Neural crest cell (in vitro differentiated cells): ENCODE data around the gene PSMC3. TPM values are rescaled to one million over a fixed set of nuclear protein-coding genes. Genes with fewer than 3 reads are reported as not detected.

ENCODE experiments used
- DNase-seq: peaks from one replicate; pipeline ENCODE4 v3.0.0; 2021; ENCODE audit warnings: low read depth, mixed read lengths, low spot score
- H3K27ac Mint-ChIP-seq: one replicate; pipeline ENCODE4 v1.8.0; 2021; ENCODE audit warnings: mild to moderate bottlenecking, mixed read lengths; ENCODE audit not compliant: unreplicated experiment
- H3K27me3 Mint-ChIP-seq: 2 replicates; pipeline ENCODE4 v1.8.0; 2021; ENCODE audit warnings: low read depth, mild to moderate bottlenecking, mixed read lengths
- H3K36me3 Mint-ChIP-seq: 2 replicates; pipeline ENCODE4 v1.8.0; 2021; ENCODE audit warnings: low read depth, mild to moderate bottlenecking, mixed read lengths
- H3K4me1 Mint-ChIP-seq: 2 replicates; pipeline ENCODE4 v1.8.0; 2021; ENCODE audit warnings: mixed read lengths
- H3K4me3 Mint-ChIP-seq: one replicate; pipeline ENCODE4 v1.8.0; 2021; ENCODE audit warnings: mild to moderate bottlenecking, mixed read lengths
- H3K9me3 Mint-ChIP-seq: 2 replicates; pipeline ENCODE4 v1.8.0; 2021; ENCODE audit warnings: mixed read lengths
- total RNA-seq: library from RNA; stranded (reverse); gene quantifications from 2 replicates; pipeline ENCODE4 v1.2.1, GENCODE V29; 2021
- TF ChIP-seq, protein P1 (sequence below): fragments of 200-600 bp; sonication (generic); conservative IDR thresholded peaks from 2 replicates; pipeline ENCODE4 v1.5.0; 2021; ENCODE audit warnings: antibody characterized with exemption, mild to moderate bottlenecking

Gene PSMC3
- total RNA-seq, 1 donor from 2014 or later: 197 TPM

DNA sequence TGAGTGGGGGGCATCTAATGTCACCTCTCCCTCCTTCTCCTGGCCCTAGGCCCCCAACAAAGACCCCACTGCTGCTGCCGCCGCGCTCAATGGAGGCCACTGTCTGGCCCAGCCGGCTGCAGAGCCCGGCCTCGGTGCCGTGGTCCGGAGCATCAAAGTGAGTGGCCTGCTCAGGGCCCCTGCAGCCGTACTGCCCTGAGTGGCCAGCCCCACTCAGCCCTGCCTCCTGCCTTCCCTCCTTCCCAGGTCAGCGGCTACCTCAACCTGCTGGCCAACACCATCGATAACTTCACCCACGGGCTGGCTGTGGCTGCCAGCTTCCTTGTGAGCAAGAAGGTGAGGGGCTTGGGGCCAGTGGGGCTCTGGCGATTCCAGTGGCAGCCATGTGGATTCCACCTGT, 12.9 kb downstream of the PSMC3 start:
- peak overlapping the region; percentile 73 for H3K4me3 Mint-ChIP-seq
- TF ChIP-seq, protein P1, sequence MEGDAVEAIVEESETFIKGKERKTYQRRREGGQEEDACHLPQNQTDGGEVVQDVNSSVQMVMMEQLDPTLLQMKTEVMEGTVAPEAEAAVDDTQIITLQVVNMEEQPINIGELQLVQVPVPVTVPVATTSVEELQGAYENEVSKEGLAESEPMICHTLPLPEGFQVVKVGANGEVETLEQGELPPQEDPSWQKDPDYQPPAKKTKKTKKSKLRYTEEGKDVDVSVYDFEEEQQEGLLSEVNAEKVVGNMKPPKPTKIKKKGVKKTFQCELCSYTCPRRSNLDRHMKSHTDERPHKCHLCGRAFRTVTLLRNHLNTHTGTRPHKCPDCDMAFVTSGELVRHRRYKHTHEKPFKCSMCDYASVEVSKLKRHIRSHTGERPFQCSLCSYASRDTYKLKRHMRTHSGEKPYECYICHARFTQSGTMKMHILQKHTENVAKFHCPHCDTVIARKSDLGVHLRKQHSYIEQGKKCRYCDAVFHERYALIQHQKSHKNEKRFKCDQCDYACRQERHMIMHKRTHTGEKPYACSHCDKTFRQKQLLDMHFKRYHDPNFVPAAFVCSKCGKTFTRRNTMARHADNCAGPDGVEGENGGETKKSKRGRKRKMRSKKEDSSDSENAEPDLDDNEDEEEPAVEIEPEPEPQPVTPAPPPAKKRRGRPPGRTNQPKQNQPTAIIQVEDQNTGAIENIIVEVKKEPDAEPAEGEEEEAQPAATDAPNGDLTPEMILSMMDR: no peak
- no peak for DNase-seq
- peaks cover 7% of the 10 kb centered on the region for H3K4me1 Mint-ChIP-seq
- H3K27ac Mint-ChIP-seq: no peak overlapping the region
- peaks cover 6% of the 10 kb centered on the region for H3K36me3 Mint-ChIP-seq
- no peaks in the 10 kb centered on the region for H3K9me3 Mint-ChIP-seq
- no peaks in the 10 kb centered on the region for H3K27me3 Mint-ChIP-seq

DNA sequence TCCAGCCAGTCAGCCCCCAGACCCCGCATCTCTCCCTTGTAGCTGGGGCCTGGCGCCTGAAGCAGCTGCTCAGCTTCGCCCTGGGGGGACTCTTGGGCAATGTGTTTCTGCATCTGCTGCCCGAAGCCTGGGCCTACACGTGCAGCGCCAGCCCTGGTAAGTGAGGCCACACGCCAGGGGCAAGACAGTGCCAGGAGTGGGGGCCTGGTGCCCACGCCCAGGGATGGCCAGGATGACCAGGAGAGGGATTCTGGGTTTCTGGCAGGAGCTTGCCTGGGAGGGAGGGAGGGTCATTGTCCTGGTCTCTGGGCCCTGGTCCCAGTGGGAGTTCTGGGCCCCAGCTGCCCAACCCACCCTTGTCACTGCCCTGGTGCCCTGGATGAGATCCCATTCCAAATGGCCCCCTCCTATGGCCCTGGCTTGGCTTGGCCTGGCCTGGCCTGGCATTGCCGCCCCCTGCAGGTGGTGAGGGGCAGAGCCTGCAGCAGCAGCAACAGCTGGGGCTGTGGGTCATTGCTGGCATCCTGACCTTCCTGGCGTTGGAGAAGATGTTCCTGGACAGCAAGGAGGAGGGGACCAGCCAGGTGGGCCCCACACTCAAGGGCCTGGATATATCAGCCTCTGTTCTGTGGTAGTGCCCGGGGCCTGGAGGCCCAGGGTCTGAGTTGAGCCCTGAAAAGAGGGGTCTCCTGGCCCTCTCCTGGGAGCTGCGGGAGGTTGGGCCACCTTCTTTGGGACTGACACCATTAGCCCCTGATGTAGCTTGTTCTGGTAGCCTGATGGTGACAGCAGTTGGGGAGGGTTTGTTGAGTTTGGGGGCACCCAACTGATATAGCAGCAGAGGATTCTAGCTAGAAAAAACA, 14.1 kb downstream of the PSMC3 start:
- peaks cover 15% of the 10 kb centered on the region for H3K4me1 Mint-ChIP-seq
- peak; percentile 75 for DNase-seq
- TF ChIP-seq, protein P1: peak; percentile 77
- peak overlapping the region; percentile 68 for H3K4me3 Mint-ChIP-seq
- H3K9me3 Mint-ChIP-seq: no peaks in the 10 kb centered on the region
- peaks cover 6% of the 10 kb centered on the region for H3K36me3 Mint-ChIP-seq
- no peaks in the 10 kb centered on the region for H3K27me3 Mint-ChIP-seq
- no peak overlapping the region for H3K27ac Mint-ChIP-seq

DNA sequence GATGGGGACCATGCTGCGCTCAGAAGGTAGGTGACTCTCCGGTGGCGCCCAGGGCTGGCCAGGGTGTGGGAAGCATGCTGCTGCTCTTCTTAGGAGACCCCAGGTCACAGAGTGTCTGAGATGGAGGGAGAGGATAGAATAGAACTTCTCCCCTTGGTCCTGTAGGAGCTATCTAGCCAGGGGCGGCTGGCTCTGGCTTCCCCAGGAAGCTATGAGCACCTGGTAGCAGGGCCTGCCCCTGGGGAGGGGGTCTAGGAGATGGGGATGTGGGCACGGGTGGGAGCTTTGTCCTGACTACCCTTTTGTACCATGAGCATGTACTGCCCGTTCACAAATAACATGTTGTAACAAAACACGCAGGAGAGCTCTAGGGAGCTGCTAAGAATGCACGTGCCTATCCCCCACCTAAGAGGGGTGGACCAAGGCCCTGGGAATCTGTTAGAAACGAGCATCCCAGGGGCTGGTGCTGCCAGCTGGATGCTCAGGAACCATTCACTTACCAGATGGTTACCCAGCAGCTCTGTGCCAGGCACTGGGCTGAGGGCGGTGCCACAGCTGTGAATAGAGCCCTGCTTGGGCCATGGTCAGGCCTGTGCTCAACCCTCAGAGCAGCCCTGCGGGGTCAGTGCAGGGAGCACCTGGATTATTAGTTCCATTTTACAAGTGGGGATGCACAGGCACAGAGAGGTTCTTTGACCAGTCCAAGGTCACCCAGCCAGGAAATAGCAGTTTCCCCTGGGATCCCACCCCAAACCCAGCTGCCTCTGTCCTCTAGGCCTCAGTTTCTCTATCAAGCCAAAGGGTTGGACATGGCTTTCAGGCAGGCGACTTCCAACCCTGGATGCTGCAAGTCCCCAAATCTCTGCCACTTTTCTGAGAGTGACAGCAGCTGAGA, 15.6 kb downstream of the PSMC3 start:
- H3K36me3 Mint-ChIP-seq: peaks cover 3% of the 10 kb centered on the region
- no peaks in the 10 kb centered on the region for H3K9me3 Mint-ChIP-seq
- TF ChIP-seq, protein P1: no peak
- no peaks in the 10 kb centered on the region for H3K27me3 Mint-ChIP-seq
- H3K4me3 Mint-ChIP-seq: peak overlapping the region; percentile 68
- H3K4me1 Mint-ChIP-seq: peaks cover 19% of the 10 kb centered on the region
- no peak overlapping the region for H3K27ac Mint-ChIP-seq
- DNase-seq: no peak

DNA sequence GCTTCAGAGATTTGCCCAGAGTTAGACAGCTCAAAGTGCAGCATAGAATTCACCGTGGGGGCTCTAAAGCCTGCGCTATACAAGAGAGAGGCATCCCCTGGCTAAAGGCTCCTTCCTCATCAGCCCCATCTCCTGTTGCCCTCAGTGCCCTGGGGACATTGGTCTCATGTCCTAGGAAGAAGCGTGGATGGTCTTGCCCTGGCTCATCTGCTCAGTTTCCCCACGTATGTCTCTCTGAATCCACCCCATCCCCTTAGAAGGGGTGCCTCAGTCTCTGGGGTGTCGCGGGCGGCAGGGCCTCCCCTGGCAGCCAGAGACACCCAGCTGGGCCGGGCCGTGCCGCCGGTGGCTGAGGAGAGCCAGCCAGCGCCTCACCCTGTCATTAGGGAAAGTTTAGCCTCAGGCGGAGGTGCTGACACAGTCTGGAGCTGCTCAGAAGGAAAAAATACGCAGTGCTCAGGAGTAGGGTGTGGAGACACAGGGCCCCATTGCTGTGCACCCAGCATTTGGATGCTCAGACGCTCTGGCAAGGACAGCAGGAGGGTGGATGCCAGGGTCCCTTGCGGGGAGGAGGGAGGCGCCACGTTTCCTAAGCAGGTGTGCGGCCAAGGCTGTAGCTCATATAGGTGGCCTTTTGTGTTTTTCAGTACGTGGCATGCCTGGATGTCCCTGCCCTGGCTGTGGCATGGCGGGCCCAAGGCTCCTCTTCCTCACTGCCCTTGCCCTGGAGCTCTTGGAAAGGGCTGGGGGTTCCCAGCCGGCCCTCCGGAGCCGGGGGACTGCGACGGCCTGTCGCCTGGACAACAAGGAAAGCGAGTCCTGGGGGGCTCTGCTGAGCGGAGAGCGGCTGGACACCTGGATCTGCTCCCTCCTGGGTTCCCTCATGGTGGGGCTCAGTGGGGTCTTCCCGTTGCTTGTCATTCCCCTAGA, 16.5 kb downstream of the PSMC3 start:
- no peaks in the 10 kb centered on the region for H3K9me3 Mint-ChIP-seq
- H3K4me3 Mint-ChIP-seq: peak overlapping the region; percentile 91
- H3K27me3 Mint-ChIP-seq: no peaks in the 10 kb centered on the region
- H3K27ac Mint-ChIP-seq: no peak overlapping the region
- peaks cover 19% of the 10 kb centered on the region for H3K4me1 Mint-ChIP-seq
- no peak for DNase-seq
- peaks cover 3% of the 10 kb centered on the region for H3K36me3 Mint-ChIP-seq
- TF ChIP-seq, protein P1: no peak
